ENCODE results near the gene KIF19.

DNA sequence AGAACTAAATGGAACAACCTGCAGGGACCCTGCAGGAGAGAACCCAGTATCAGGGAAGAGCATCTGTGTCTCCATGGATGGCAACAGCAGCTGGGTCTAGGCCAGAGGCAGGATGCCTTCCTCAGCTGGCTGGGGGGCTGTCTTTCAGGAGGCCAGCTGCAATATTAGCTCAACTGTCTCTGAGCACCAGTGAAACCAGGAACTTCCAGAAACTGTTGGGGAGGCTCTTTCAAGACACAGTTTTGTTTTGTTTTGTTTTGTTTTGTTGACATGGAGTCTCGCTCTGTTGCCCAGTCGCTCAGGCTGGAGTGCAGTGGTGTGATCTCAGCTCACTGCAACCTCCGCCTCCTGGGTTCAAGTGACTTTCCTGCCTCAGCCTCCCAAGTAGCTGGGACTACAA lies 48.8 kb downstream of the KIF19 start:
- no peak for TF ChIP-seq POLR2A (IDR thresholded peaks at IDR 0.05)
- TF ChIP-seq, protein P1, sequence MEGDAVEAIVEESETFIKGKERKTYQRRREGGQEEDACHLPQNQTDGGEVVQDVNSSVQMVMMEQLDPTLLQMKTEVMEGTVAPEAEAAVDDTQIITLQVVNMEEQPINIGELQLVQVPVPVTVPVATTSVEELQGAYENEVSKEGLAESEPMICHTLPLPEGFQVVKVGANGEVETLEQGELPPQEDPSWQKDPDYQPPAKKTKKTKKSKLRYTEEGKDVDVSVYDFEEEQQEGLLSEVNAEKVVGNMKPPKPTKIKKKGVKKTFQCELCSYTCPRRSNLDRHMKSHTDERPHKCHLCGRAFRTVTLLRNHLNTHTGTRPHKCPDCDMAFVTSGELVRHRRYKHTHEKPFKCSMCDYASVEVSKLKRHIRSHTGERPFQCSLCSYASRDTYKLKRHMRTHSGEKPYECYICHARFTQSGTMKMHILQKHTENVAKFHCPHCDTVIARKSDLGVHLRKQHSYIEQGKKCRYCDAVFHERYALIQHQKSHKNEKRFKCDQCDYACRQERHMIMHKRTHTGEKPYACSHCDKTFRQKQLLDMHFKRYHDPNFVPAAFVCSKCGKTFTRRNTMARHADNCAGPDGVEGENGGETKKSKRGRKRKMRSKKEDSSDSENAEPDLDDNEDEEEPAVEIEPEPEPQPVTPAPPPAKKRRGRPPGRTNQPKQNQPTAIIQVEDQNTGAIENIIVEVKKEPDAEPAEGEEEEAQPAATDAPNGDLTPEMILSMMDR (IDR thresholded peaks at IDR 0.05) = no peak

Data from thyroid gland (tissue), 4 donors.